Measurements from ENCODE around the gene PLXDC2.

Gene PLXDC2

DNA sequence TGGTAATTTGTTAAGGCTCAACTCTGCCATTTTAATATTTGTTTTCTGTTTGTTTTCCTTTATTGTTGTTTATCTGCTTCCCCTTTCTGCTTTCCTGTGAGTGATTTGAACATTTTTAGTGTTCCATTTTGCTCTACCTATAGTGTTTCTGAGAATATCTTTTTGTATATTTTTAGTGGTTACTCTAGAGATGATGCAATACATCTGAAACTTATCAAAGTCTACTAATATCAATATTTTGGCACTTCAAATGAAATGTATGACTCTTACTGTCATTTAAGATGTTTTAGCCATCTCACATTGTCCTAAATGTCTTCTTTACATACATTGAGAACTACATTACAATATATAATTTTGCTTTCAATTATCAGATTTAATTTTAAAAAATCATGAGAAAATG is 98.9 kb downstream of the PLXDC2 start:
- H3K27me3 ChIP-seq (ENCODE audit: insufficient read depth, low read length): no peaks in the 10 kb centered on the region
- no peak overlapping the region for H3K4me3 ChIP-seq (ENCODE audit: low read length)
- H3K27ac ChIP-seq (ENCODE audit: low read depth, low read length): no peak overlapping the region
- no peaks in the 10 kb centered on the region for H3K36me3 ChIP-seq (ENCODE audit: insufficient read depth, low read length)
- peaks cover 24% of the 10 kb centered on the region for H3K4me1 ChIP-seq (ENCODE audit: insufficient read depth, low read length)
- no peaks in the 10 kb centered on the region for H3K9me3 ChIP-seq (ENCODE audit: insufficient read depth, low read depth, low read length)
- H3K9ac ChIP-seq (ENCODE audit: low read depth, low read length): no peak overlapping the region

GRCh38 chr10:19915816-19916215 is 99.6 kb downstream of the PLXDC2 start:
- H3K9ac ChIP-seq (ENCODE audit: low read depth, low read length): no peak overlapping the region
- H3K36me3 ChIP-seq (ENCODE audit: insufficient read depth, low read length): no peaks in the 10 kb centered on the region
- H3K27me3 ChIP-seq (ENCODE audit: insufficient read depth, low read length): no peaks in the 10 kb centered on the region
- no peaks in the 10 kb centered on the region for H3K9me3 ChIP-seq (ENCODE audit: insufficient read depth, low read depth, low read length)
- WGBS: 90% methylated on average over 3 of the region's 3 CpGs
- no peak overlapping the region for H3K27ac ChIP-seq (ENCODE audit: low read depth, low read length)
- no peak overlapping the region for H3K4me3 ChIP-seq (ENCODE audit: low read length)
- H3K4me1 ChIP-seq (ENCODE audit: insufficient read depth, low read length): peaks cover 24% of the 10 kb centered on the region

DNA sequence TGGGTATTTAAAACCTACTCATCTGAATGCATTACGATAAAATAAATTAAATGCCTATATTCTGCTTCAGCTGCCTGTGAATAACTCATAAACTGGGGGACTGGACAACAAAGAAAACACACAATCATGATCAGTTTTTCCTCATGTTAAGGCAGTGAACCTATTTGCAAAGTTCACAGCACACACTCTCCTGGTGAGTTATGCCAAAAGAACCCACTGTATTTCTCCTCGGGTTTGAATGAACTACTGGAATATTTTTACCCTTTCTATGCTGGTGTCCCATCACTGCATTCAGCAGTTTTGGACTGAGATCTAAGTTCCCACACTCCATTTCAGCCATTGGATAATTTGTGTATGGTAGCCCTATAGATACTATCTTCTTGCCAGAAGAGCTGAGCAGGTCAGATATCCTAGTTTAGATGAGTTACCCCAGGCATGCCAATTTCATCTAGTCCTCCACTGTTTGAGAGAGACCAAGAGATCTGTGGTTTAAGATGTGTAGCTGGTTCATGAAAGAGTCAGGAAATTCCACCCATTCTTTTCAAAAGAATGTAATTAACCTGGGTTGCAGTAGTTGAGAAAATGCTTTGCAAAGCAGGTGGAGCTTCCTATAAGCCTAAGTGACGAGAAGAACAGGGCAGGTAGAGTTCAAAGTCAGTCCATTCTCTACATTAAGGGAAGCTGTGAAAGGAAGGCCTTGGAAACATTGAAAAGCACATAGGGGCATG is 101.7 kb downstream of the PLXDC2 start:
- H3K4me3 ChIP-seq (ENCODE audit: low read length): no peak overlapping the region
- whole genome bisulfite sequencing: 86% methylated on average over 3 of the region's 3 CpGs

DNA sequence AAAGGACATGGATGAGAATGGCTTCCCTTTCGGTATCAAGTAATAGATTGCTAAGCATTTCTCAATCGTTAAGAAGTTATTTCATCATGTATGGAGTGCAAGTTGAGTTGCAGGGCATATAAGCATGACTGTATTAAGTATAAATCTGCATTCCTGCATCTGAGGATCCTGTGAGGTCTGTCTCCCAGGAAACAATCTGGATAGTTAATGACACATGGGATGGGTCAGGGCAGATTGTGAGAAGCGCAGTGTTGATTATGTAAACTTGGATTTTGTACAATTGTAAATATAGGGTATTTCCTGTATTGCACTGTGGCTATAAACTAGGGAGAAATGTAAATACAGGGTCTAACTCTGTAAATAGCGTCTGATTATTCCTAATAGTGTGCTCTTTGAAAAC is 102.6 kb downstream of the PLXDC2 start:
- WGBS: 96% methylated on average over 4 of the region's 4 CpGs
- Histone ChIP-seq H3K36me3 (ENCODE audit: insufficient read depth, low read length) (no peaks in the 10 kb centered on the region), H3K9ac (ENCODE audit: low read depth, low read length) (no peak overlapping the region), H3K9me3 (ENCODE audit: insufficient read depth, low read depth, low read length) (no peaks in the 10 kb centered on the region), H3K4me3 (ENCODE audit: low read length) (no peak overlapping the region), H3K27ac (ENCODE audit: low read depth, low read length) (no peak overlapping the region), H3K27me3 (ENCODE audit: insufficient read depth, low read length) (no peaks in the 10 kb centered on the region), H3K4me1 (ENCODE audit: insufficient read depth, low read length) (peaks cover 24% of the 10 kb centered on the region)

More for the DNA sequence above, 101.7 kb downstream of the PLXDC2 start:
- H3K27me3 ChIP-seq (ENCODE audit: insufficient read depth, low read length): no peaks in the 10 kb centered on the region
- H3K9me3 ChIP-seq (ENCODE audit: insufficient read depth, low read depth, low read length): no peaks in the 10 kb centered on the region
- peaks cover 24% of the 10 kb centered on the region for H3K4me1 ChIP-seq (ENCODE audit: insufficient read depth, low read length)
- H3K36me3 ChIP-seq (ENCODE audit: insufficient read depth, low read length): no peaks in the 10 kb centered on the region
- 0 out of 2 replicates have a peak overlapping the region, but pooled peaks have one; percentile 28 for H3K27ac ChIP-seq (ENCODE audit: low read depth, low read length)
- H3K9ac ChIP-seq (ENCODE audit: low read depth, low read length): no peak overlapping the region

- 92% methylated on average over 1 of the region's 2 CpGs for WGBS
Observed at GRCh38 chr10:19919671-19920070, 103.4 kb downstream of the PLXDC2 start.

DNA sequence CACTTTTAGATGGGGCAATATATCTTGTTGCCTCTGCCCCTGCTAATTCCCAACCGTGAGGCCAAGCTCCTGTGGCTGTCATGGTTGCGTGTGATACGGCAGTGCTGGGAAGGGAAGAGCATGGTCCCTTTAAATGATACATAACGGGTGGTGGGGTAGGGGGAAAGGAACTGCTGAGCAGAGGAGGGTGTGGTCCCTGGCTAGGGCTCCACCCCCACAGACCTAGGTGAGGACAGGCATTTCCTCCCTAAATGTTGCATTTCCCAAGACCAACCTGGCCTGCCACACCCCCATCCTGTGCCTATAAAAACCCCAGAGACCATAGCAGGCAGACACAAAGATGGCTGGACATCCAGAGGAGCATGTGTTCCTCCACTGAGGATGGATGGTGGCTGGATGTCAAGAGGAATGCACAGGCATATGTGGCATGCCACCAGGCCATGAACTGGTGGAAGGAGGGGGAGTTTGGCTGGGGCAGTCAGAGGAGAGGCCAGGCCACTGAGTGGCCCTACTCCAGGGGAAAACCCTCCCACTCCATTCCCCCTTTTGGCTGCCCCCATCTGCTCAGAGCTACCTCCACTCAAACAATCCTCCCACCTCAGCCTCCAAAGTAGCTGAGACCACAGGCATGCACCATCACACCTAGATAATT is 104.0 kb downstream of the PLXDC2 start:
- H3K27ac ChIP-seq (ENCODE audit: low read depth, low read length): no peak overlapping the region
- peaks cover 26% of the 10 kb centered on the region for H3K4me1 ChIP-seq (ENCODE audit: insufficient read depth, low read length)
- no peak overlapping the region for H3K9ac ChIP-seq (ENCODE audit: low read depth, low read length)
- H3K36me3 ChIP-seq (ENCODE audit: insufficient read depth, low read length): no peaks in the 10 kb centered on the region
- 88% methylated on average over 4 of the region's 4 CpGs for WGBS
- H3K9me3 ChIP-seq (ENCODE audit: insufficient read depth, low read depth, low read length): no peaks in the 10 kb centered on the region
- H3K4me3 ChIP-seq (ENCODE audit: low read length): no peak overlapping the region
- no peaks in the 10 kb centered on the region for H3K27me3 ChIP-seq (ENCODE audit: insufficient read depth, low read length)

More at GRCh38 chr10:19919671-19920070, 103.4 kb downstream of the PLXDC2 start:
- H3K4me1 ChIP-seq (ENCODE audit: insufficient read depth, low read length): peaks cover 24% of the 10 kb centered on the region
- no peaks in the 10 kb centered on the region for H3K27me3 ChIP-seq (ENCODE audit: insufficient read depth, low read length)
- no peak overlapping the region for H3K4me3 ChIP-seq (ENCODE audit: low read length)
- H3K9me3 ChIP-seq (ENCODE audit: insufficient read depth, low read depth, low read length): no peaks in the 10 kb centered on the region
- no peak overlapping the region for H3K9ac ChIP-seq (ENCODE audit: low read depth, low read length)
- H3K36me3 ChIP-seq (ENCODE audit: insufficient read depth, low read length): no peaks in the 10 kb centered on the region
- no peak overlapping the region for H3K27ac ChIP-seq (ENCODE audit: low read depth, low read length)

GRCh38 chr10:19921300-19922140 is 105.3 kb downstream of the PLXDC2 start:
- no peaks in the 10 kb centered on the region for H3K27me3 ChIP-seq (ENCODE audit: insufficient read depth, low read length)
- no peaks in the 10 kb centered on the region for H3K9me3 ChIP-seq (ENCODE audit: insufficient read depth, low read depth, low read length)
- no peaks in the 10 kb centered on the region for H3K36me3 ChIP-seq (ENCODE audit: insufficient read depth, low read length)
- H3K27ac ChIP-seq (ENCODE audit: low read depth, low read length): no peak overlapping the region
- H3K4me1 ChIP-seq (ENCODE audit: insufficient read depth, low read length): peaks cover 34% of the 10 kb centered on the region
- 95% methylated on average over 11 of the region's 13 CpGs for WGBS
- no peak overlapping the region for H3K4me3 ChIP-seq (ENCODE audit: low read length)
- no peak overlapping the region for H3K9ac ChIP-seq (ENCODE audit: low read depth, low read length)

DNA sequence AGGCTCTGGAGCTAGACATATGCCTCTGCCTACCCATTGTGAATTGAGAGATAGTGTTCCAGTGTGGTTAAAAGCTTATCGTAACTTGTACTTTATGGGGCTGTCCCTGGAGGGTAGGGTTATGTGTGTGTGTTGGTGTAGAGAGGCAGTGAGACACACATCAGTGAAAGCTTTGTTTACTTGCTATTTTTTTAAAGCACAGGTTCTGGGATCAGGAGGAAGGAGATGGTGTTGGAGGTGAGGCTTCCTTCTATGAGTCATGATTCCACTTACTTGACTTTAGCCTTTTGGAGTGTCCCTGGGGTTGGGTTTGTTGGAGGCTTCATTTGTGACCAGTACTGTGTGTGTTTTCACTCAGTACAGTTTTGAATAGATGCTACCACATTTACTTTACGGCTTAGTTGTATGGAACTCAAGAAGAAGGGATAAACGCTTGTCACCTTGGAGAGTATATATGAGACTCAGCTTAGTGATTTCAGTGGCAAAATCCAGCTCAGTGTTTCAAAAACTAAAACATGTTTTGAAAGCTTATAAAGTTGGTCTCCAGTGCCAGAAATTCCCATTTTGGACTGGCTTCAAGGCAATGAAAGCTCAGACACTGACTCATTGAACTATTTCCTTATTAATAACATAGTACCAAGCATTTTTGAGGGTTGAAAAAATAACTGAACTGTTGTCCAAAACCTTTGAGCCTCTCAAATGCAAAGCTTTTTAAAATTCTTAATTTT is 106.2 kb downstream of the PLXDC2 start:
- no peaks in the 10 kb centered on the region for H3K27me3 ChIP-seq (ENCODE audit: insufficient read depth, low read length)
- H3K4me3 ChIP-seq (ENCODE audit: low read length): no peak overlapping the region
- H3K9me3 ChIP-seq (ENCODE audit: insufficient read depth, low read depth, low read length): no peaks in the 10 kb centered on the region
- no peaks in the 10 kb centered on the region for H3K36me3 ChIP-seq (ENCODE audit: insufficient read depth, low read length)
- H3K9ac ChIP-seq (ENCODE audit: low read depth, low read length): no peak overlapping the region
- 98% methylated on average over 3 of the region's 3 CpGs for WGBS
- H3K4me1 ChIP-seq (ENCODE audit: insufficient read depth, low read length): peaks cover 31% of the 10 kb centered on the region
- H3K27ac ChIP-seq (ENCODE audit: low read depth, low read length): no peak overlapping the region

- Histone ChIP-seq H3K27ac (ENCODE audit: low read depth, low read length) (no peak overlapping the region), H3K27me3 (ENCODE audit: insufficient read depth, low read length) (no peaks in the 10 kb centered on the region), H3K36me3 (ENCODE audit: insufficient read depth, low read length) (no peaks in the 10 kb centered on the region), H3K9me3 (ENCODE audit: insufficient read depth, low read depth, low read length) (no peaks in the 10 kb centered on the region), H3K4me3 (ENCODE audit: low read length) (no peak overlapping the region), H3K9ac (ENCODE audit: low read depth, low read length) (no peak overlapping the region), H3K4me1 (ENCODE audit: insufficient read depth, low read length) (peaks cover 10% of the 10 kb centered on the region)
- 82% methylated on average over 4 of the region's 4 CpGs for WGBS
Observed at GRCh38 chr10:19925064-19925463, 108.8 kb downstream of the PLXDC2 start.

DNA sequence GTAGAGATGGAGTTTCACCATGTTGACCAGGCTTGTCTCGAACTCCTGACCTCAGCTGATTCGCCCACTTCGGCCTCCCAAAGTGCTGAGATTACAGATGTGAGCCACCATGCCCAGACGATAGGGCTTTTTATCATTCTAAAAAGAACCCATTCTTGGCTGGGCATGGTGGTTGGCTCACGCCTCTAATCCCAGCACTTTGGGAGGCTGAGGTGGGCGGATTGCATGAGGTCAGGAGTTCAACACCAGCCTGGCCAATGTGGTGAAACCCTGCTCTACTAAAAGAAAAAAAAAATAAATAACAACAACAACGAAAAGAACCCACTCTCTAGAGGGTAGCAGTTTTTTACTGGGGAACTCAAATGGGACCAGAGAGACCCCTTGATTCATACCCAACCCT is 112.7 kb downstream of the PLXDC2 start:
- no peaks in the 10 kb centered on the region for H3K9me3 ChIP-seq (ENCODE audit: insufficient read depth, low read depth, low read length)
- 91% methylated on average over 7 of the region's 7 CpGs for WGBS
- peaks cover 18% of the 10 kb centered on the region for H3K4me1 ChIP-seq (ENCODE audit: insufficient read depth, low read length)
- no peaks in the 10 kb centered on the region for H3K36me3 ChIP-seq (ENCODE audit: insufficient read depth, low read length)
- no peak overlapping the region for H3K4me3 ChIP-seq (ENCODE audit: low read length)
- no peak overlapping the region for H3K27ac ChIP-seq (ENCODE audit: low read depth, low read length)
- H3K9ac ChIP-seq (ENCODE audit: low read depth, low read length): no peak overlapping the region
- H3K27me3 ChIP-seq (ENCODE audit: insufficient read depth, low read length): no peaks in the 10 kb centered on the region
